ENCODE data around the gene FBXO41. TPM values are rescaled to one million over a fixed set of nuclear protein-coding genes. Genes with fewer than 3 reads are reported as not detected.

FBXO41 gene
- total RNA-seq, 2 experiments from 2014 or later, result 20.4 to 57.9 TPM

DNA sequence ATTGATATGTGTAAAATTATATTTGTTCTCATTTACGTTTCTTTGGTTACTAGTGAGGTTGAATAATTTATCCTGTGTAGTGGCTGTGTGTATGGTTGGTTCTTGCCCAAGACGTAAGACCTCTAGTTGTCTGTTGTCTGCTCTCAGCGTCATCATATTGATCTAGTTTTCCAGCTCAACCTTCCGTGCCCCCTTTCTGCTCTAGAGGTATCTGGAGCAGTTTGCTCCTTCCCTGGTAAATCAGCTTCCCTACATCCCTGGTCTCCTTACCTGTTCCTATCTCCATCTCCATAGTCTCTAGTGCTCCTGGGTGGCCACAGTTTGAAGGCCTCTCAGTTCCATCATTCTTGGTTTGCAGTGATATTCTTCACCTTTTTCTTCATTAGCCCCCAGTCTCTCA is 69.0 kb downstream of the FBXO41 start:
- CTCF ChIA-PET (ENCODE audit: unreplicated experiment), result interaction anchor here (0.9 kb wide), 1 partner anchor 130 kb away, joined by 3 read pairs; no protein-coding TSS in a partner anchor
- peaks cover 25% of the 10 kb centered on the region for H3K4me1 ChIP-seq (ENCODE audit: insufficient read depth, low read length, poor library complexity, severe bottlenecking)
- intact Hi-C loops (cut with micrococcal nuclease; ENCODE audit: unreplicated experiment), result no loop called here
- H4K20me1 ChIP-seq (ENCODE audit: insufficient read depth, low read length), result no peaks in the 10 kb centered on the region
- peaks cover 35% of the 10 kb centered on the region for H3K79me2 ChIP-seq (ENCODE audit: insufficient read depth, low read depth, low read length)
- H3K36me3 ChIP-seq (ENCODE audit: insufficient read depth, low read length), result peaks cover 9% of the 10 kb centered on the region; the same call in 1 of the 2 replicates
- POLR2A ChIA-PET, result interaction anchor here (0.6 to 1.4 kb wide), 7 partner anchors 14 to 533 kb away, joined by 3 to 5 read pairs (median 3); partner anchors contain the start of gene CCT7
- peak overlapping the region; percentile 89 for H3K4me2 ChIP-seq (ENCODE audit: low read length)
- TF ChIP-seq, protein P1, sequence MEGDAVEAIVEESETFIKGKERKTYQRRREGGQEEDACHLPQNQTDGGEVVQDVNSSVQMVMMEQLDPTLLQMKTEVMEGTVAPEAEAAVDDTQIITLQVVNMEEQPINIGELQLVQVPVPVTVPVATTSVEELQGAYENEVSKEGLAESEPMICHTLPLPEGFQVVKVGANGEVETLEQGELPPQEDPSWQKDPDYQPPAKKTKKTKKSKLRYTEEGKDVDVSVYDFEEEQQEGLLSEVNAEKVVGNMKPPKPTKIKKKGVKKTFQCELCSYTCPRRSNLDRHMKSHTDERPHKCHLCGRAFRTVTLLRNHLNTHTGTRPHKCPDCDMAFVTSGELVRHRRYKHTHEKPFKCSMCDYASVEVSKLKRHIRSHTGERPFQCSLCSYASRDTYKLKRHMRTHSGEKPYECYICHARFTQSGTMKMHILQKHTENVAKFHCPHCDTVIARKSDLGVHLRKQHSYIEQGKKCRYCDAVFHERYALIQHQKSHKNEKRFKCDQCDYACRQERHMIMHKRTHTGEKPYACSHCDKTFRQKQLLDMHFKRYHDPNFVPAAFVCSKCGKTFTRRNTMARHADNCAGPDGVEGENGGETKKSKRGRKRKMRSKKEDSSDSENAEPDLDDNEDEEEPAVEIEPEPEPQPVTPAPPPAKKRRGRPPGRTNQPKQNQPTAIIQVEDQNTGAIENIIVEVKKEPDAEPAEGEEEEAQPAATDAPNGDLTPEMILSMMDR (conservative IDR thresholded peaks at IDR 0.05; ENCODE audit: low read length), result no peak
- no peak for TF ChIP-seq EZH2phosphoT487 (IDR thresholded peaks at IDR 0.05; ENCODE audit: borderline replicate concordance, low read depth, low read length)
- no peaks in the 10 kb centered on the region for H3K9me2 ChIP-seq (ENCODE audit: insufficient read depth, low read length)
- H3K9me3 ChIP-seq (ENCODE audit: low read length), result no peaks in the 10 kb centered on the region
- no TSS peak for BruUV-seq (replicated peaks)
- H3K27ac ChIP-seq (ENCODE audit: low read depth, low read length, poor library complexity, severe bottlenecking), result no peak overlapping the region
- H3K4me3 ChIP-seq (ENCODE audit: low read depth, low read length, poor library complexity, severe bottlenecking), result peak overlapping the region; percentile 95
- no peak for DNase-seq (ENCODE audit: low spot score)
- H2AFZ ChIP-seq (ENCODE audit: low read length), result no peak overlapping the region

DNA sequence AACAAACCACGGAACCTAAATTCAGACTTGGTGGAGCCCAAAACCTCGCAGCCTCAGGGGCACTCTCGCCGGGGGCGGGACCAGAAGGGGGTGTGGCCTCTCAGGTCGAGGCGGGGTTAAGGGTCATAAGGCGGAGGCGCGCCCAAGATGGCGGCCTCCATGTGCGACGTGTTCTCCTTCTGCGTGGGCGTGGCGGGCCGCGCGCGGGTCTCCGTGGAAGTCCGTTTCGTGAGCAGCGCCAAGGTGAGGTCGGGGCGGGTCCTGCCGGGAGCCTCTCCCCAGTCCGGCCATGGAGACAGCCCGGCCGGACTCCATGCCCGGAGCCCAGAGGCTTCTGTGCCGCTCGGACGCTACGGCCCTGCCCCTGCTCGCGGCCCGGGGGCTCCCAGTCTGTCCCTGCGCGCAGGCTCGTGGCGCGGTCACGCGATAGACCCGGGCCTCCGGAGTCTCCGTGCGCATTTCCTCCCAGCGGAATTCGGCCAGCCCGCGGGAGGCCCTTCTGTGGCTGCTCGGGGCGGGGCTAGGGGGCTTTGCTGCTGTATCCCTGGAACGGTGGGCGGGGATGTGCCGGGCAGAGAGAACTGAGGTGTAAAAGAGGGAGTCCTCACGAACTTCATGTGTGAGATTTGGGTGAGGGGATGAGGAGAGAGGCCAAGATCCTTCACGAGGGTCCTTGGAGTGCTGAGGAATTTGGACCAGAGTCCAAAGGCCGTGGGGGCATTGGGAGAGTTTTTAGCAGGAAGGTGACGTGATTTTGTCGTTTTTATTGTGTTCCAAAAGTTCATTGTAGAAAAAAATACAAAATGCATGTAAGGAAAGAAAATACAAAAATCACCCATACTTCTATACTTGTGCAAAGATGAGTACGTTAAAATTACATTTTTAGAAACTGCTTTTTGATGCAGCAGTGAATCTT is 69.9 kb downstream of the FBXO41 start, which contains the start of gene SMYD5:
TSS of gene SMYD5 (plus strand) at position 126 of the 916 bp plus-strand sequence. CDS start at position 148, 22 bp downstream.
- intact Hi-C loops (cut with micrococcal nuclease; ENCODE audit: unreplicated experiment), result loop anchor here (1.0 kb wide), 2 partner anchors 20 to 70 kb away; partner anchors contain the start of genes CCT7 and FBXO41
- ChIA-PET CTCF (ENCODE audit: unreplicated experiment) (interaction anchor here (0.9 kb wide), 1 partner anchor 129 kb away, joined by 3 read pairs; no protein-coding TSS in a partner anchor), POLR2A (interaction anchor here (0.7 to 1.4 kb wide), 6 partner anchors 14 to 176 kb away, joined by 3 to 5 read pairs (median 3); partner anchors contain the start of gene CCT7)
- Histone ChIP-seq H3K36me3 (ENCODE audit: insufficient read depth, low read length) (0 out of 2 replicates have a peak, but pooled peaks cover 8% of the 10 kb centered on the region), H3K9me2 (ENCODE audit: insufficient read depth, low read length) (no peaks in the 10 kb centered on the region), H3K4me2 (ENCODE audit: low read length) (peak within 1 kb of the TSS; percentile 89), H2AFZ (ENCODE audit: low read length) (peak within 1 kb of the TSS; percentile 78), H3K27ac (ENCODE audit: low read depth, low read length, poor library complexity, severe bottlenecking) (peak within 1 kb of the TSS; percentile 39), H3K79me2 (ENCODE audit: insufficient read depth, low read depth, low read length) (peaks cover 35% of the 10 kb centered on the region), H3K4me1 (ENCODE audit: insufficient read depth, low read length, poor library complexity, severe bottlenecking) (peaks cover 25% of the 10 kb centered on the region), H3K4me3 (ENCODE audit: low read depth, low read length, poor library complexity, severe bottlenecking) (peak within 1 kb of the TSS; percentile 95), H3K9me3 (ENCODE audit: low read length) (no peaks in the 10 kb centered on the region), H4K20me1 (ENCODE audit: insufficient read depth, low read length) (no peaks in the 10 kb centered on the region)
- TF ChIP-seq, protein P1 (conservative IDR thresholded peaks at IDR 0.05; ENCODE audit: low read length), result no peak
- TF ChIP-seq EZH2phosphoT487 (IDR thresholded peaks at IDR 0.05; ENCODE audit: borderline replicate concordance, low read depth, low read length), result no peak
- peak; percentile 90 for DNase-seq (ENCODE audit: low spot score)
- BruUV-seq (replicated peaks), result TSS peak; percentile 69

Measured in OCI-LY7 (cell line).